Stimulated activated CD4-positive, alpha-beta T cell treated with anti-CD3 and anti-CD28 coated beads, Interleukin-1b, Interleukin-23, amount 100 ng/mL, for 1 hour (primary cell): ENCODE results near the gene NRCAM.
"Not testable (repeated sequence)": the region's sequence is repeated elsewhere in the genome, so short reads cannot be mapped to it uniquely, and the experiment has no call there.

ENCODE experiments used
- DNase-seq, 2 donors: peaks; one replicate each; pipeline ENCODE4 v3.0.0-alpha.2; 2020; ENCODE audit warnings: low read depth in 2 of 2

The NRCAM gene

DNA sequence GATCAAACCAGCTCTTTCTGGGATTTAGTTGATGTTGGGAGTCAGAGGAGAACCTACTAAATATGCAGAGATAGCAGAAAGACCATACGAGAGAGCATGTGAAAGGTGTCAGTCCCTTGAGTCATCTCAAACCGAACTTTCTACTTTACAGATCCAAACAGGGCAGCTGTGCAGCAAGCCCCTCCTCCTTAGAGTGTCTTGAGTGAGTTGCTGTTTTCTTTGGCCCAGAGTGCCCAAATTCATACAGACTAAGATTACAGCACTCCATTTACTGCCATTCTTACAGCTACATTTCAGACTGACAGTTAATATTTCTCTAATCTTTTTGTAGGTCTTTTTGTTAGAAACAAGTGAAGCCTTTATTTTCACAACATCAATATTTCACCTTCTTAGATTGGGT lies 53.4 kb downstream of the NRCAM start:
- no peak for DNase-seq

DNA sequence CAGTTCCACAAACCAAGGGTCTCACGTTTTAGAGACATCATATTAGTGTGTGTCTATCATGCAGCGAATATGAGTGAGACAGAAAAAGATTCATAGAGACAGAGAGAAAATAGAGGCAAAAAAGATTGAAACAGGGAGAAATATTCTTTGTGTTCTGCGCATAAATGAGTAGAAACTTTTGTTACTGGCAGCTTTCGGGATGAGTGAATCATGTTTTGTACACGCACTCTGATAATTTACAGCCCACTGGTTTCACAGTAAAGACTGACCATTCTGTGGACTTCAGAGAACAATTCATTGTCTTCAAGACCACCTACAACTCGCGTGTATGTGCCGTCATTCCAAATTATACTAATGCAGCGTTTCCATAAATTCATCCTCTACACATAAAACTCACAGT lies 60.2 kb downstream of the NRCAM start:
- no peak for DNase-seq

DNA sequence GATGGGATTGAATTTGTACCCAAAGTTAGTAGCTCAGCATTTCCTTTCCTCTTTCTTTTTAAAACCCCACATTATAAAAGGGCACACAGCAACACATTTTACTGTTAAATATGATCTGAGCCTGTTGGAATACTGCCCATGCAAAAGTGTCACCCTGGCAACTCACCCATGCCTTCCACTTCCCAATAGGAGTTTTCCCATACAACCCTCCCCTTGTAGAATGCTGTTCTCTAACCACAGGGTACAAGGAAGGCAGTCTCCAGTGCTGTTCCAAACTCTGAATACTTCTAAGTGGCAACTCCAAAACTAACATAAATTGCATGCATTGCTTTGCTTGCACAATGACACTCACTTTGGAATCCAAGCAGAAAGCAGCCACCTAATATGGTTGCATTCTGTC lies 60.8 kb downstream of the NRCAM start:
- no peak for DNase-seq

DNA sequence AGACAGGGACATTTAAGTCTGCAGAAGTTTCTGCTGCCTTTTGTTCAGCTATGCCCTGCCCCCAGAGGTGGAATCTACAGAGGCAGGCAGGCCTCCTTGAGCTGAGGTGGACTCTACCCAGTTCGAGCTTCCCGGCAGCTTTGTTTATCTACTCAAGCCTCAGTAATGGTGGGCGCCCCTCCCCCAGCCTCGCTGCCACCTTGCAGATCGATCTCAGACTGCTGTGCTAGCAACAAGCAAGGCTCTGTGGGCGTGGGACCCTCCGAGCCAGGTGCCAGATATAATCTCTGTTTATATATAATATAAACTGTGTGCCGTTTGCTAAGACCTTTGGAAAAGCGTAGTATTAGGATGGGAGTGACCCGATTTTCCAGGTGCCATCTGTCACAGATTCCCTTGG lies 63.1 kb downstream of the NRCAM start:
- DNase-seq: not testable (repeated sequence)

DNA sequence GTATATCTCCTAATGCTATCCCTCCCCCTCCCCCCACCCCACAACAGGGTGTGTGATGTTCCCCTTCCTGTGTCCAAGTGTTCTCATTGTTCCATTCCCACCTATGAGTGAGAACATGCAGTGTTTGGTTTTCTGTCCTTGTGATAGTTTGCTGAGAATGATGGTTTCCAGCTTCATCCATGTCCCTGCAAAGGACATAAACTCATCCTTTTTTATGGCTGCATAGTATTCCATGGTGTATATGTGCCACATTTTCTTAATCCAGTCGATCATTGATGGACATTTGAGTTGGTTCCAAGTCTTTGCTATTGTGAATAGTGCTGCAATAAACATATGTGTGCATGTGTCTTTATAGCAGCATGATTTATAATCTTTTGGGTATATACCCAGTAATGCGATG lies 68.5 kb downstream of the NRCAM start:
- not testable (repeated sequence) for DNase-seq

DNA sequence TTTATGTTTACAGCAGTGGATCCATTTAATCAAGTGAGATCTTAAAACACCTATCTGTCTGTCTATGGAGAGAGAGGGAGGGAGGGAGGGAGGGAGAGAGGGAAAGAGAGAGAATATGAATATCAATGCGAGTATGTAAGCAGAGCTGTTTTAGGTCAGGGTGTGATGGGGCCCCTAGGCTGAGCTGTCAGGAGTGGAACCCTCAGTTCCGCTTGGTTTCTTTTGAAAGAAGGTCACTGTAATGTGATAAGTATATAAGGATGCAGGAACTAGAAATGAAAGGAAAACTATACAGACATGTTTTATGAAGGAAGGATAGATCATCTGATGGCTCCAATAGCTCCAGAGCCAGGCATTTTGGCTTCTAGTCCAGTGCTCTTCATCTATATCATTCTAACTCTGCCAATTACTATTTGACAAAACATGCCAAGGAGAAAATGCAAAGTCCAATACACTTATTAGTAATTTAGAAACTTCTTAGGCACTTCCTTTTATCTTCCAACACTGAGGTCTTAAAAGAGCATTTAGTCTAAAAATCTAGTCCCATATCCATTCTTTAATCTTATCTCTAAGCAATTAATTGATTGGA lies 70.3 kb downstream of the NRCAM start:
- no peak for DNase-seq

DNA sequence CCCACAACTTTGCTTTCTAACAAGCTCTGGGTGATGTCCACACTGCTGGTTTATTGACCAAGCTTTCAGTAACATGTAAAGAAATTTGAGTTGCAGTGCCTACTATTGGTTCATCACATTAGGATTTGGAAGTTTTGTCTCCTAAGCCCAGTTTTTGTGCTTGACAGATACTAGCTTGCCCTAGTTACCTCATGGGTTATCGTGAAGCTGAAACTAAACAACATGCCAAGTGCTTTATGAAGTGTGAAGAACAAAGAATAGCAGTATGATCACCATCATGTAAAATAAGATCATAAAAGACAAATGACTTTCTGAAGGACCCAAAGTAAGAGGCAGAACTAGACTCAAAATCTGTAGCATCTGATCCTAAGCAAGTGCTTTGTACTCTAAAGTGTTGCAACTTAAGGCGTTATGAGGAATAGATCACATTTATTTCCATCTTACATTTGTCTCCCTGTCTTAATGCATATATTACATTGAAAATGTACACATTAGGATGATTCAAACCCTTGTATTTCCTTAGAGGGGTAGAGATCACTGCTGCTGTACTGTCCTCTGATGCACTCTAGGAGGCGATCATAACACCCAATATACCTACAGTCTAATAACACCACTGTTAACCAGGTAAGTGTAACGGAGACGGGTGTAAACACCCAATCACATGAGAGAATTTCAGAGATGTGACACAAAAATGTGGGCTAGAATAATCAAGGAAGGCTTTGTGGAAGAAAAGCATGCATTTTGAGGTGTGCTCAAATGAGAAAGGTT lies 71.3 kb downstream of the NRCAM start:
- DNase-seq: no peak

DNA sequence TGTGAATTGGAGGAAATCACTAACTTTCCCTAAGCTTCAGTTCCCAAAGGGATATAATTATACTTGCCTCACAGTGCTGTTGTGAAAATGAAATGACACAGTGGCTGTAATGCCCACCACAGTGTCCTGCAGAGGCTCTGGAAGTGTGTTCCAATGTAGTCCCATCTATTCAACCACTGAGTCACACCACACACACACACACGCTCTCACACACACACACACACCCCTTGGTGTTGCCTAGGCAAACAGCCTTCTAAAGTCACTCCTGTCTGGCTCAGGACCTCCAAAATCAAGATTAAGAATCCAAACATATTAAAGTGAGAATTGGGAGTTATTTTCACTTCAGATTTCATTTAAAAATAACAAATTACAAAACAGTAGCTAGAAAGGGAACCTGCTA lies 73.3 kb downstream of the NRCAM start:
- no peak for DNase-seq

DNA sequence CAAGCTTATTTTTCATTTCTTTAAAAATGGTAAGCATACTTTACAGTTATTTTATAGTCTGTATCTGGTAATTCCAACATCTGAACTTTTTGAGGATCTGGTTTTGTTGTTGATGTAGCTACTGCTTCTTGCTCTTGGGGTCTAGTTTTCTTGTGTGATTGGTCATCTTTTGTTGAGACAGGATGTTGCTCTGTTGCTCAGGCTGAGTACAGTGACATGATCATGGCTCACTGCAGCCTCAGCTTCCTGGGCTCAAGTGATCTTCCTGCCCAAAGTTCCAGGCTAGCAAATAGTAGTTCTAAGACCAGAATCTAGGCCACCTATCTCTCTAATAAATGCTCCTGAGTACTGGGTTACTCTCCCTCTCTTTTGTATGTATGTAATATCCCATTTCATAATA lies 75.7 kb downstream of the NRCAM start:
- DNase-seq: no peak

DNA sequence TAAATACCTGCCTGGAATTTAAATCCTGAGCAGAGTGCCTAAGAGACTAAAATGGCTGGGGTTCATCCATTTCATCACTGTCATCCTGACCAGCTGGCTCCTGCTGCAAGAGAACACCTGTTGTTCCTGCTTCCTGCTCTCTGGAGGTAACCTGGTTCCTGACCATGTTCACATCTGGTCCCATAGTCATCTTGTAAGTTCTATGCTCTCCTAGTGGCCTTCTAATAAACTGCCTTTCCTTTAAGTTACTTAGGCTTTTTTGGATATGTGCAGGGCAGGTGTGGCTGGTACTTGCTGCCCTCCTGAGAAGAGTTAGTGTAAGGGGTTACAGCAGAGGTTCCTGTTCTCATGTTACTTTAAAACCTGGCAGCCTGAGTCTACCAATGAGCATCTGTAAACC lies 80.0 kb downstream of the NRCAM start:
- no peak for DNase-seq

DNA sequence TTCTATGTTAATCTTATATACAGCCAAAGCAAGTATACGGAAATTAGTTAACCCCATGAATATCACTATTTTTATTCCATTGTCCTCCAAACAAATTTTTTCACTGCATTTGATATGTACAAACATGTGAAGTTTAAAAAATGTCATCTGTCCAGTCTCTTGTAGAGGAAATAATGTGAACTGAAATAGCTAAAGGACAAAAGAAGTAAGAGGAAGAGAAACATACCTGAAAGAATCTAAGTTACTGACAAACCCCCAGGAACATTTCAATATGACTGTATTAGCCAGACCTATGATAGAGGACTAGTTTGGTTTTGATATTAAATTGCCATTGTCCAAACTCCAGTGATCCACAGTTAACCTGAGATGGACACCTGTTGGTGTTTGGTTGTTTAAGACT lies 80.6 kb downstream of the NRCAM start:
- DNase-seq: no peak

DNA sequence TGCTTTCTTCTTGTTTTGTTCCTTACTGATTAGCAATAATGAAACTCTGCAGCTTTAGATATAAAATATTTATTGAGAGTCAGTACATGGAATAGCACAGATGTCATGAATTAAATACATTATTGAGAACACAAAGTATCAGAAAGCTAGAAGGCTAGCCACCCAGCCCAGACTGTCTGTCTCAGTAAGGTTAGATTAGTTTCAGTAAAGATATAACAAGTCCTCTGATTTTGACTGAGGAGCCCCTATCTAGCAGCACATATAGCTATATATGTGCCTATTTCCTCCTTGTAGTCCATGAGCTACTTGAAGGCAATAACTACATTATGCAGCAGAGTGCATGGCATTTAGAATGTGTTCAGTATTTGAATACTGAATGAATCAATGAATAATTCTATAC lies 81.3 kb downstream of the NRCAM start:
- DNase-seq: no peak

DNA sequence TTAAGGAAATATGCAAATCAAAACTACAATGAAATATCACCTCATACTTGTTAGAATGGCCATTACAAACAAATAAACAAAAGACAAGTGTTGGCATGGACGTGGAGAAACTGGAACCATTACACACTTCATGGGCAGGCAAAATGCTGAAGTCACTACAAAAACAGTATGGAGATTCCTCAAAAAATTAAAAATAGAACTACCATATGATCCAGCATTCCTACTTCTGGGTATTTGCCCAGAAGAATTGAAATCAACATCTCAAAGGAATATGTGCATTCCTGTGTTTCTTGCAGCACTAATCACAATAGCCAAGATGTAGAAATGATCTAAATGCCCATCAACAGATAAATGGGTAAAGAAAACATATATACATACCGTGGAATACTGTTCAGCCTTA lies 83.6 kb downstream of the NRCAM start:
- DNase-seq: no peak

DNA sequence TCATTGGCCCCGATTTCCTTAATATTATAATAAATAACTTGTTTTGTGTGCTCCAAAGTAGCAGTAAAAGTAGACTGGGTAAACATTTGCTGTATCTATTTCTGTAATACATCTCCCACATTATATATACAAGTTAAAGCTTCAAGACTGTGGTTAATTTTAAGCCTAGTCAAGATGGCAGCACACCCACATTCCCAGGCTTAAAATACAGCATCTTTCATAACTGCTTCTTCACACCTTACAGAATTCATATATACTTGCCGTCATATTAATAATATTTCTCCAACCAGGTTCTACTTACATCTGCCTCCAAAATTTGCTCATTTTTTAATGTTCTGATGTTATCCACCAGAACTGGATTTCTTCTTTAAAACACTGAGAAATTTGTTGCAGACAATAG lies 85.6 kb downstream of the NRCAM start:
- no peak for DNase-seq

DNA sequence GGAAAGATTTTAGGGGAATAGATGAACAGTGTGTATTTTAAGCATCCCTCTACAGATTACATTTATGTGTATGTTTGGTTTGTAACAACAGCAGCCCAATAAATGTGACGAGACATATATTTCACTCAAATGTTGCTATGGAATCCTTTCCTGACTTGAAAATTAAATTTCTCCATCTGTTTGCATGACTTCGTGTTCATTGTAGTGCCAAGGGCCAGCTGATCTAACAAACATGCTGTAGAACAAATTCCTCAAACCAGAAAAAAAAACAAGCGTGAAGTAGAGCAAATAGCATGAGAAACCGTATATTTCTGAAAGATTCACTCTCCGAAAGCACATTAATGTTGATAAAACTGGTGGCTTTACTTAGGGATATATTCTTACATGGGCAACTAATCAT lies 87.8 kb downstream of the NRCAM start:
- DNase-seq: no peak

DNA sequence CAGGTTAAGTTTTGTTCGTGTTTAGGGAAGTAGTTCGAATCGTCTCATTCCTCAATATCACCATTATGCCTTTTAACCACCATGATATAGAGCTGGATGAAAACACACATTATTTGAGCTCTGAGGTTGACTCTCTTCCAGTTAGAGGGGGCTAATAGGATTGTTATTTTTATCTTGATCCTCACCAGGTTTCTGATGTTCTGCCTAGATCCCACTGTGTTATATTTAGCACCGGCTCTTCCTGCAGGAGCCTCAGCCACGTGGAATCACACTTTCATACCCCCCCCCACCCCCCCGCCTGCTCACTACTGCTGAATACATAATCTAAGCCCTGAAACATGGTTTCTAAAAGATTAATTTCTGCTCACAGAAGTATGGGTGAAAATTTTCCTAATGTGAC lies 88.3 kb downstream of the NRCAM start:
- DNase-seq: no peak

DNA sequence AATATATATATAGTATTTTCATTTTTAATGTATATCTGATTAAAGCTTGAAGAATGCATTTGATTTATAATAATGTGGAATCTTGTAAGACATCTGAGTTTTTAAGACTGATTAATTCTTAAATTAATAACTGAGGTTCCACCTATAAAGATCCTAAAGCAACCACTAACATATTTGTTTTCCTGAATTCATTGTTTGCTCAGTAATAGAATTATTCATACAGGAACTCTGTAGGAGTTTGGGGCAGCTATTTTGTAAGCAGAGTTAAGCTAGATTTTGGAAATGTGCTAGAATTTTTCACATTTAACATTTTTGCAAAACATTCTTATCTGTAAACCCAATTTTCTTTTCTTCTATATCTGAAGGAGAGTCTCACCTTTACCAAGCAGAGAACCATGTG lies 88.9 kb downstream of the NRCAM start:
- DNase-seq: no peak

DNA sequence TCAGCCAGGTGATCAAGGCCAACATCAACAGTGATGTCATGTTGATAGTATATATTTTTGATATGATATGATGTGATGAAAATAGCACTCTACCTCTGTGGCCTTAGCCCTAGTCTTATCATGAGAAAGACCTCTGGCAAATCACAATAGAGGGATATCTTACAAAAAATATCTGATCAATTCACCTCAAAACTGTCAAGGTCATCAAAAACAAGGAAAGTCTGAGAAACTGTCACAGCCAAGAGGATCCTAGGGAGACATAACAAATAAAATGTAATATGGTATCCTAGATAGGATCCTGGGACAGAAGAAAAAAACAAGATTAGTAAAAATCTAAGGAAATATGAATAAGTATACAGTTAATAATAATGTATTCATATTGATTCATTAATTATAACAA lies 92.6 kb downstream of the NRCAM start:
- DNase-seq: no peak

DNA sequence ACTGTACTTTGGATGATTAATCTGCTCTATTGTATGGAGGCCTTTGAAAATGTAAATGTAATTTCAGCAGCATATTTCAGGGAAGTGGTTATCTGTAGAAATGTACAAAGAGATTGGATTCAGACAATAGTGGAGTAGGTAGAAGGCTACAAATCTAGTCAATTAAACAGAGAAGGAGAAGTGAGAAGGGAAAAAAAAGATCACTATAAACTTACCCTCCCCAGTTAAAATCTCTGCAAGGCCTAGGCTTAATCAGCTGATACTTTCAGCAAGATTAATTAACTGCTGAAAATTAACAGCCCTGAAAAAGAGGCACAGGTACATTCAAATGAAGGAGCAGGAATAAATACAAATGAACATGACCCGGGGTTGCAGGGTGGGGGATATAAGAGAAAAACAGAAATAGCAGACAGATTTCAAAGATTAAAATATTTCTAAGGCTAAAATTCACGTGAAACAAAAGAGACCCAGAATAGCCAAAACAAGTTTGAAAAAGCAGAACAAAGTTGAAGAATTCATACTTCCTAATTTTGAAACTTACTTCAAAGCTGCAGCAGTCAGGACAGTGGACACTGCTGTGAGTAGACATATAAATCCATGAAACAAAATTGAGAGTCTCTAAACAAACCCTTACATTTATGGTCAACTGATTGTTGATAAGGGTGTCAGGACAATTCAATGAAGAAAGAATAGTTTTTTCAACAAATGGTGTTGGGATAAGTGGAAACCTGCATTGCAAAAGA lies 96.0 kb downstream of the NRCAM start:
- no peak for DNase-seq

DNA sequence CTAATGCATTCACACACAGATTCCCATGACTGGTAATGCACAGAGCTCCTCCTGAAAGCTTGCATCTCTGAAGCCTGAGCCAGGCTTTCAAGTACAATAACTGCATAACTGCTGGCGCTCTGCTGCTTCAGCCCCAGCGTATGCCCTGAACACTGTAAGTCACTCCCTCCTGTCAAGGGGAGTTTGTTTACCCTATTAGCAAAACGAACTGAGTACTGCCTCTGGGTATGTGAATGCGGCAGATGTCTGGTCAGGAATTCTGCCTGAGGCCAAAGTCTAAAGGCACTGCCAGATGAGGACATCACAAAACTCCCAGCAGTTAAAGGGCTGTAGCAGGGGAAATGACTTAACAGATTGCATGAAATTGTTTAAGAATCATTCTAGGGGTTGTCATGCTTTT lies 97.7 kb downstream of the NRCAM start:
- no peak for DNase-seq

DNA sequence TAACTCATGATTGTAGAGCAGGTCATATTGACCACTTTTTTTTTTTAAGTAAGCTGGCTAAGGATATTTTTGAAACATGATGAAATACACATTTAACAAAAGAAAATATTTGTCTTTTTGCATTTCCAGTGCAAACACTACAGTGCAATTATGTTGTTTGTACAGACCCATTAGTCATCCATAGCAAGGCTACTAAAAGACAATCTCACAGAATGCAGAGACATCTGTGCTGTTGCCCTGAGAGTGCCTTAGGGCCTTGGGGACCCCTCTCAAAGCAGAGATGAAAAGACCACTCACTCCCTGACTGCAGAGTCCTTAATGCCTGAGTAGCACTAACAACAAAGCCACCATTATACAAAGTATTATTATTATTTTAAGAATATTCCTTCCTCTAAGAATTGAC lies 104.5 kb downstream of the NRCAM start:
- no peak for DNase-seq

DNA sequence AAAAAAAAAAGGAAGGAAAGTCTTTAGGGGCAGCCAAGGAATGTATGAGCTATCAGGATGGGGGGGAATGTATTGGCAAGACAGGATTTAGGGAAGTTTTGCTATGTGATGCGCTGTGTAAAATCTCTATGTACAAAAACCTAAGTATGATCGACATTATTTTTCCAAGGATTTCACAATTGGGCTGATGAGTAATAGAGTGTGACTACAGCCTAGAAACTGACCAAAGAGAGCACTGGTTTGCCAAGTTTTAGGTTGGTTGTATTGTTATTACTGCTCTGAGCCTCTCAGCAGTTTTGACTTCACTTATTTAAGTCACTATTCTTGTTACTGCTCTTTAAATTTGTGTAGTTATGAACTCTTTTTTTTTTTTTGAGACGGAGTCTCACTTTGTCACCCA lies 107.3 kb downstream of the NRCAM start:
- no peak for DNase-seq

DNA sequence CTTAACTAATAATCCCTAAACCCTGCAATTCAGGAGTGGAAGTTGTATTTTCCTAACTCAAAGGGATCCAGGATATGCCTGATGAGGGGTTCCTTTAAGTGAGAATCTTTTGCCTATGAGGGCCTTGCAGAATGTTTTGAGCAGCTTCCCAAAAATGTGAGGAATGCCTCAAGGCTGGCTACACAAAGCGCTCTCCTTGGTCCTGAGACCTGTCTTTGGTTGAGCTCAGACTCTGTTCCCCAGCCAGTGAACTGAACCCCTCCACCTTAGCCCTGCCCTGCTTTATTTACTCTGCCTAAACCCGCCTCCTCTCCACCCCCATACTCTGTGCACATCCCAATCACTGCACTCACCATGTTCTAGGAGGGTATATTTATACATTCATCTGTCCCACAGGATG lies 108.6 kb downstream of the NRCAM start:
- DNase-seq: no peak
